CD4-positive, alpha-beta T cell treated with Interleukin-6 at 100 ng/mL for 8 hours (primary cell): Measurements from ENCODE around the gene ELOB.

ENCODE experiments used
- DNase-seq: peaks from one replicate; pipeline ENCODE4 v3.0.0-alpha.2; 2020; ENCODE audit warnings: mixed read lengths, low spot score

Gene ELOB

GRCh38 chr16:2767140-2767731 is 9.8 kb downstream of the ELOB start:
- no peak for DNase-seq

GRCh38 chr16:2766430-2767139 is 10.5 kb downstream of the ELOB start:
- DNase-seq = no peak

GRCh38 chr16:2765462-2766404 is 11.3 kb downstream of the ELOB start:
- DNase-seq = no peak

- no peak for DNase-seq
These were observed 12.4 kb downstream of the ELOB start for GRCh38 chr16:2764718-2765117.

- no peak for DNase-seq
These were observed 13.9 kb downstream of the ELOB start for GRCh38 chr16:2763173-2763572.

GRCh38 chr16:2762711-2763110 is 14.4 kb downstream of the ELOB start:
- DNase-seq = no peak

- DNase-seq = no peak
These were observed 15.0 kb downstream of the ELOB start for GRCh38 chr16:2761886-2762583.

- DNase-seq = no peak
These were observed 15.6 kb downstream of the ELOB start for GRCh38 chr16:2761472-2761871.

- no peak for DNase-seq
These were observed 19.7 kb downstream of the ELOB start for GRCh38 chr16:2757344-2757743.

- DNase-seq = no peak
These were observed 20.6 kb downstream of the ELOB start for GRCh38 chr16:2756288-2757015.

- DNase-seq = no peak
These were observed 21.9 kb downstream of the ELOB start for GRCh38 chr16:2755158-2755557.

- DNase-seq = no peak
These were observed 23.4 kb downstream of the ELOB start for GRCh38 chr16:2753733-2754020.

GRCh38 chr16:2752850-2753732 is 24.0 kb downstream of the ELOB start:
- DNase-seq = peak; percentile 55

GRCh38 chr16:2752035-2752849 is 24.8 kb downstream of the ELOB start, which contains the start of gene SRRM2:
SRRM2 (plus strand) TSS chr16:2752638; CDS start chr16:2756365, 3,727 bp downstream.
- DNase-seq = peak; percentile 93

- no peak for DNase-seq
These were observed 25.5 kb downstream of the ELOB start for GRCh38 chr16:2751577-2752034.

- DNase-seq = no peak
These were observed 27.1 kb downstream of the ELOB start for GRCh38 chr16:2749936-2750335.

- no peak for DNase-seq
These were observed 27.6 kb downstream of the ELOB start for GRCh38 chr16:2749476-2749875.

- no peak for DNase-seq
These were observed 28.2 kb downstream of the ELOB start for GRCh38 chr16:2748757-2749455.

- DNase-seq = no peak
These were observed 31.1 kb downstream of the ELOB start for GRCh38 chr16:2745961-2746360.
